ENCODE data around the gene TMEM184C.

TMEM184C gene

GRCh38 chr4:147682755-147683154, 65.6 kb downstream of the TMEM184C start:
- Histone ChIP-seq H3K9ac (ENCODE audit: low read length) (peak overlapping the region; percentile 89), H3K9me3 (ENCODE audit: low read length) (no peaks in the 10 kb centered on the region), H3K4me1 (ENCODE audit: insufficient read depth, low read length, severe bottlenecking) (peaks cover 16% of the 10 kb centered on the region), H3K27me3 (ENCODE audit: insufficient read depth, low read length) (no peaks in the 10 kb centered on the region), H3K9me2 (ENCODE audit: low read depth, low read length) (no peaks in the 10 kb centered on the region), H3K79me2 (ENCODE audit: insufficient read depth, low read length) (peaks cover 12% of the 10 kb centered on the region; the same call in 1 of the 2 replicates), H3K4me2 (ENCODE audit: low read length) (peak overlapping the region; percentile 96), H3K4me3 (ENCODE audit: low read depth, low read length, poor library complexity, severe bottlenecking) (peak overlapping the region; percentile 85), H3F3A (ENCODE audit: insufficient read depth, low read length) (no peaks in the 10 kb centered on the region), H4K20me1 (ENCODE audit: insufficient read depth, low read length) (no peaks in the 10 kb centered on the region), H3K27ac (ENCODE audit: low read depth, low read length, poor library complexity, severe bottlenecking) (no peak overlapping the region), H3K36me3 (ENCODE audit: insufficient read depth, low read length) (peaks cover 24% of the 10 kb centered on the region), H2AFZ (ENCODE audit: low read length) (no peak overlapping the region)
- no peak for TF ChIP-seq EZH2 (IDR thresholded peaks at IDR 0.05; ENCODE audit: borderline replicate concordance, low read length)
- TF ChIP-seq CTCF (IDR thresholded peaks at IDR 0.05; ENCODE audit: low read length) = no peak

DNA sequence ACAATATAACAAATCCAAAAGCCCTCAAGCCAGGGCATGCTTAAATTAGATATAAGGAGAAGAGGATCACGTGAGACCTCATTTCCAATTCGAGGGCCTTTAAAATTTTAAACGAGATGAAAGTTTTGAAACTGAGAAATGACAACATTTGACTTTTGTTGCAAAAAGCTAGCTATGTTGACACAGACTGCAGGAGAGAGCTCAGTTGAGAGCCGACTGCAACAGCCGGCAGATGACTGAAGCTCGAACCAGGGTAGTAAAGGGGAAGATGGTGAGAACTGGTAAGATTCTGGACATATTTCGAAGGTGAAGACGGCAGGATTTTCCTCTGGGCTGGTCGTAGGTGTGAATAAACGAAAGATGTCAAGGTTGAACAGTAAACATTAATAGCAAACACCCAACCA, 66.0 kb downstream of the TMEM184C start:
- peak overlapping the region; percentile 89 for H3K9ac ChIP-seq (ENCODE audit: low read length)
- H2AFZ ChIP-seq (ENCODE audit: low read length) = no peak overlapping the region
- H3K9me3 ChIP-seq (ENCODE audit: low read length) = no peaks in the 10 kb centered on the region
- TF ChIP-seq EZH2 (IDR thresholded peaks at IDR 0.05; ENCODE audit: borderline replicate concordance, low read length) = no peak
- TF ChIP-seq CTCF (IDR thresholded peaks at IDR 0.05; ENCODE audit: low read length) = no peak
- H3K27me3 ChIP-seq (ENCODE audit: insufficient read depth, low read length) = no peaks in the 10 kb centered on the region
- H3K9me2 ChIP-seq (ENCODE audit: low read depth, low read length) = no peaks in the 10 kb centered on the region
- no peaks in the 10 kb centered on the region for H4K20me1 ChIP-seq (ENCODE audit: insufficient read depth, low read length)
- H3F3A ChIP-seq (ENCODE audit: insufficient read depth, low read length) = no peaks in the 10 kb centered on the region
- peaks cover 20% of the 10 kb centered on the region for H3K36me3 ChIP-seq (ENCODE audit: insufficient read depth, low read length)
- H3K4me3 ChIP-seq (ENCODE audit: low read depth, low read length, poor library complexity, severe bottlenecking) = peak overlapping the region; percentile 85
- H3K27ac ChIP-seq (ENCODE audit: low read depth, low read length, poor library complexity, severe bottlenecking) = peak overlapping the region; percentile 63
- peak overlapping the region; percentile 96 for H3K4me2 ChIP-seq (ENCODE audit: low read length)
- H3K79me2 ChIP-seq (ENCODE audit: insufficient read depth, low read length) = peaks cover 12% of the 10 kb centered on the region; the same call in 1 of the 2 replicates
- H3K4me1 ChIP-seq (ENCODE audit: insufficient read depth, low read length, severe bottlenecking) = peaks cover 16% of the 10 kb centered on the region

- H3K9me3 ChIP-seq (ENCODE audit: low read length) = no peaks in the 10 kb centered on the region
Observed at GRCh38 chr4:147683717-147684700, 66.8 kb downstream of the TMEM184C start, which contains the start of gene PRMT9. Gene PRMT9 (minus strand): TSS chr4:147684163. CDS start chr4:147683987, 176 bp downstream.

More at GRCh38 chr4:147683717-147684700, 66.8 kb downstream of the TMEM184C start, which contains the start of gene PRMT9:
- Histone ChIP-seq H4K20me1 (ENCODE audit: insufficient read depth, low read length) (no peaks in the 10 kb centered on the region), H3K27ac (ENCODE audit: low read depth, low read length, poor library complexity, severe bottlenecking) (peak within 1 kb of the TSS; percentile 63), H3K4me1 (ENCODE audit: insufficient read depth, low read length, severe bottlenecking) (peaks cover 16% of the 10 kb centered on the region), H3K79me2 (ENCODE audit: insufficient read depth, low read length) (peaks cover 12% of the 10 kb centered on the region; the same call in 1 of the 2 replicates), H3K9me2 (ENCODE audit: low read depth, low read length) (no peaks in the 10 kb centered on the region), H3F3A (ENCODE audit: insufficient read depth, low read length) (no peaks in the 10 kb centered on the region), H3K4me2 (ENCODE audit: low read length) (peak within 1 kb of the TSS; percentile 96), H3K36me3 (ENCODE audit: insufficient read depth, low read length) (peaks cover 12% of the 10 kb centered on the region), H2AFZ (ENCODE audit: low read length) (peak within 1 kb of the TSS; percentile 84), H3K9ac (ENCODE audit: low read length) (peak within 1 kb of the TSS; percentile 89), H3K27me3 (ENCODE audit: insufficient read depth, low read length) (no peaks in the 10 kb centered on the region), H3K4me3 (ENCODE audit: low read depth, low read length, poor library complexity, severe bottlenecking) (peak within 1 kb of the TSS; percentile 85)
- TF ChIP-seq CTCF (IDR thresholded peaks at IDR 0.05; ENCODE audit: low read length) (no peak), EZH2 (IDR thresholded peaks at IDR 0.05; ENCODE audit: borderline replicate concordance, low read length) (no peak)

Measured in OCI-LY1 (cell line).